ENCODE measurements around the gene MPG. TPM values are rescaled to one million over a fixed set of nuclear protein-coding genes. Genes with fewer than 3 reads are reported as not detected.

The MPG gene
- total RNA-seq, 1 experiment from 2014 or later: 30.6 TPM

DNA sequence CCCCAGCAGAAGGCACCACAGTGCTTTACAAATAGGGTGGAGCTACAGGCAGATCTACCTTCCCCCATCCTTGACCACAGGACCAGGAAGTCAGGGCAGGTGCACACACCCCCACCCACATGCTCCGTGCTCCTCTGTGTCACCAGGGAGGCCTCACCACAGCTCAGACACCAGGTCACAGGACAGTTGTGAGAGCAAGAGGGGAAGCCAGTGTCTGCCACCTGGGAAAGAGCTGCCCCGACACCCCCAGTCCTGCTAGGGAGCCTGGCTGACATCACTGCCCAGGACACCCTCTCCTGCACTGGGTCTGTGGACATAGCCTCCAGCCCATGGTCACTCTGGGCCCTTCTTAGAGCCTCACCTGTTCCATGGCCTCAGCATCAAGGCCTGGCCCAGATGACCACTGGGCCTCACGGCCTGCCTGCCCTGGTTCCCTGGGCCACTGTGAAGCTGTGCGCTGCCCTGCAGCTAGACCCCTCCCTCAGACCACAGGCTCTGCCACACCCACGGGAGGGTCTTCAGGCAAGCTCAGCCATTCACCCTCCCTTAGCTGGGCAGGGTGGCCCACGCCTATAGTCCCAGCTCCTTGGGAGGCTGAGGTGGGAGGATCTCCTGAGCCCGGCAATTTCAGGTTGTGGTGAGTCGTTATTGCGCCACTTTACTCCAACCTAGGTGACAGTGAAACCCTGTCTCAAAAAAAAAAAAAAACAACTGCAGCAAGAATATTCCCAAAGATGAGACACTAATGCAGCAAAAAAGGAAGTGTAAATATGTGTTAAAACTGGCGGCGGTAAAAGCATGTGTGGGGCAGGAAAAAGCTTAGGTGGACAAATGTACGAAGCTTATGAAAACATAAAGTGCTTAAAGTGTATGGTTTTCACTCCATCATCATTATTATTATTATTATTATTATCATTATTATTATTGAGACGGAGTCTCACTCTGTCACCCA lies 38.8 kb upstream of the MPG start:
- CTCF ChIA-PET: interaction anchor here (0.7 kb wide), 1 partner anchor 57 kb away, joined by 3 read pairs; no protein-coding TSS in a partner anchor

DNA sequence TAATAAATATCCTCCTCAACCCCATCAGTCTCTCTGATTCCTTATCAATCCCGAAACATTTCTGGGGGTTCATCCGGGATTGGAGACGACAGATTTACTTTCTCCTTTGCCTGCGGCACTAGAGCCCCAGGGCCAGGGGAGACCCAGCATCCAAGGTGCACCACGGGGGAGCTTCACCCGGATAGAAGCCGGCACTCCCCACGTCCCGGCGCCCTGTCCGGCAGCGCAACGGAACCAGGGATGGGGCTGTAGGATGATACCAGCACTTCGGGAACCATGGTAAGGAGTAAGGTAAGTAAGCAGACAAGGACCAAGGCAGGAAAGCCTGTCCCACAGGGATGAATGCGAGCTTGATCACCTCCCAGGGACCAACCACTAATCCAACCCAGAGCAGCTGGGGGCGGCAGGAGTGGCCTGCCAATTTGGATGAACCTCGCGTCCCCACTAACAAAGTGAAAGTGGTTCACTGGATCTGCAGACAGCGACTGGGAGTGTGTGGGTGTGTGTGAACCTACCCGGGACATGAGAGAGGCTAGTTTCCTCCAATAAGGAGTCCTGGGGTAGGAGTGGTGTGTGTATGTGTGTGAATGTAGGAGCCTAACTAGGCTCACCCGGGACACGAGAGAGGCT lies 36.5 kb upstream of the MPG start:
- Histone ChIP-seq H3K36me3 (ENCODE audit: insufficient read depth, low read length, poor library complexity, severe bottlenecking) (peaks cover 16% of the 10 kb centered on the region), H3K9me3 (ENCODE audit: low read depth, low read length, poor library complexity, severe bottlenecking) (no peaks in the 10 kb centered on the region), H3K27me3 (replicated peaks; ENCODE audit: insufficient read depth, low read depth, low read length, poor library complexity) (no peaks in the 10 kb centered on the region), H3K27ac (ENCODE audit: low read depth, low read length, poor library complexity, severe bottlenecking) (no peak overlapping the region), H3K4me3 (ENCODE audit: low read depth, low read length, poor library complexity, severe bottlenecking) (no peak overlapping the region), H3K4me1 (ENCODE audit: insufficient read depth, low read length, poor library complexity, severe bottlenecking) (no peaks in the 10 kb centered on the region)
- DNase-seq (ENCODE audit: low spot score): no peak
- no peak for TF ChIP-seq EZH2 (IDR thresholded peaks at IDR 0.05; ENCODE audit: borderline replicate concordance, low read depth, low read length, poor library complexity, severe bottlenecking)
- TF ChIP-seq, protein P1, sequence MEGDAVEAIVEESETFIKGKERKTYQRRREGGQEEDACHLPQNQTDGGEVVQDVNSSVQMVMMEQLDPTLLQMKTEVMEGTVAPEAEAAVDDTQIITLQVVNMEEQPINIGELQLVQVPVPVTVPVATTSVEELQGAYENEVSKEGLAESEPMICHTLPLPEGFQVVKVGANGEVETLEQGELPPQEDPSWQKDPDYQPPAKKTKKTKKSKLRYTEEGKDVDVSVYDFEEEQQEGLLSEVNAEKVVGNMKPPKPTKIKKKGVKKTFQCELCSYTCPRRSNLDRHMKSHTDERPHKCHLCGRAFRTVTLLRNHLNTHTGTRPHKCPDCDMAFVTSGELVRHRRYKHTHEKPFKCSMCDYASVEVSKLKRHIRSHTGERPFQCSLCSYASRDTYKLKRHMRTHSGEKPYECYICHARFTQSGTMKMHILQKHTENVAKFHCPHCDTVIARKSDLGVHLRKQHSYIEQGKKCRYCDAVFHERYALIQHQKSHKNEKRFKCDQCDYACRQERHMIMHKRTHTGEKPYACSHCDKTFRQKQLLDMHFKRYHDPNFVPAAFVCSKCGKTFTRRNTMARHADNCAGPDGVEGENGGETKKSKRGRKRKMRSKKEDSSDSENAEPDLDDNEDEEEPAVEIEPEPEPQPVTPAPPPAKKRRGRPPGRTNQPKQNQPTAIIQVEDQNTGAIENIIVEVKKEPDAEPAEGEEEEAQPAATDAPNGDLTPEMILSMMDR (conservative IDR thresholded peaks at IDR 0.05; ENCODE audit: low read depth, low read length): no peak
- intact Hi-C loops (cut with micrococcal nuclease; ENCODE audit: unreplicated experiment): no loop called here
- ChIA-PET POLR2A (ENCODE audit: low non-redundant PET) (no interaction called here), CTCF (no interaction called here)
- no TSS peak for BruUV-seq (replicated peaks)

More for the DNA sequence above, 38.8 kb upstream of the MPG start:
- no peak for TF ChIP-seq EZH2 (IDR thresholded peaks at IDR 0.05; ENCODE audit: borderline replicate concordance, low read depth, low read length, poor library complexity, severe bottlenecking)
- TF ChIP-seq, protein P1 (conservative IDR thresholded peaks at IDR 0.05; ENCODE audit: low read depth, low read length): no peak
- no peak for DNase-seq (ENCODE audit: low spot score)
- no peaks in the 10 kb centered on the region for H3K9me3 ChIP-seq (ENCODE audit: low read depth, low read length, poor library complexity, severe bottlenecking)
- no peaks in the 10 kb centered on the region for H3K4me1 ChIP-seq (ENCODE audit: insufficient read depth, low read length, poor library complexity, severe bottlenecking)
- no TSS peak for BruUV-seq (replicated peaks)
- H3K4me3 ChIP-seq (ENCODE audit: low read depth, low read length, poor library complexity, severe bottlenecking): no peak overlapping the region
- intact Hi-C loops (cut with micrococcal nuclease; ENCODE audit: unreplicated experiment): no loop called here
- no peaks in the 10 kb centered on the region for H3K36me3 ChIP-seq (ENCODE audit: insufficient read depth, low read length, poor library complexity, severe bottlenecking)
- no peaks in the 10 kb centered on the region for H3K27me3 ChIP-seq (replicated peaks; ENCODE audit: insufficient read depth, low read depth, low read length, poor library complexity)
- POLR2A ChIA-PET (ENCODE audit: low non-redundant PET): no interaction called here
- no peak overlapping the region for H3K27ac ChIP-seq (ENCODE audit: low read depth, low read length, poor library complexity, severe bottlenecking)

DNA sequence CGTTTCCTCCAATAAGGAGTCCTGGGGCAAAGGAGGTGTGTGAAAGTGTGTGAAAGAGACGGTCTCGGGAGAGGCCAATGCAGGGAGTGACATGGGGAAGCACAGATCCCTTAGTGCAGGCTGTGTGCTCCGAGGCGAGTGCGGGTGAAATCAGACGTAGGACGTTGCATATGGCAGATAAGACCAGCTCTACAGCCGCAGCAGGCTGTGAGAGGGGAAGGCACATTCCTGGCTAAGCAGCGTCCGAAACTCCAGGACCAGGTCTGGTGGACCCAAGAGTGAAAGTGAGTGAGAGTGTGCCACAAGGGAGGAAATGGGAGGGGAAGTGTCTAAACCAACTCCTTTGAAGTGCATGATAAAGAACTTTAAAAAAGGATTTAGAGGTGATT lies 36.0 kb upstream of the MPG start:
- TF ChIP-seq, protein P1 (conservative IDR thresholded peaks at IDR 0.05; ENCODE audit: low read depth, low read length): no peak
- no peak for TF ChIP-seq EZH2 (IDR thresholded peaks at IDR 0.05; ENCODE audit: borderline replicate concordance, low read depth, low read length, poor library complexity, severe bottlenecking)
- Histone ChIP-seq H3K27me3 (replicated peaks; ENCODE audit: insufficient read depth, low read depth, low read length, poor library complexity) (no peaks in the 10 kb centered on the region), H3K4me3 (ENCODE audit: low read depth, low read length, poor library complexity, severe bottlenecking) (no peak overlapping the region), H3K9me3 (ENCODE audit: low read depth, low read length, poor library complexity, severe bottlenecking) (no peaks in the 10 kb centered on the region), H3K36me3 (ENCODE audit: insufficient read depth, low read length, poor library complexity, severe bottlenecking) (peaks cover 21% of the 10 kb centered on the region), H3K27ac (ENCODE audit: low read depth, low read length, poor library complexity, severe bottlenecking) (no peak overlapping the region), H3K4me1 (ENCODE audit: insufficient read depth, low read length, poor library complexity, severe bottlenecking) (no peaks in the 10 kb centered on the region)
- intact Hi-C loops (cut with micrococcal nuclease; ENCODE audit: unreplicated experiment): no loop called here
- DNase-seq (ENCODE audit: low spot score): no peak
- BruUV-seq (replicated peaks): no TSS peak
- ChIA-PET POLR2A (ENCODE audit: low non-redundant PET) (no interaction called here), CTCF (no interaction called here)
